Inflammatory macrophage (primary cell): Measurements from ENCODE around the gene RERG.

Experiments
- DNase-seq, 2 donors: peaks; one replicate each; pipeline ENCODE4 v3.0.0-alpha.2; 2020 to 2022

RERG gene

DNA sequence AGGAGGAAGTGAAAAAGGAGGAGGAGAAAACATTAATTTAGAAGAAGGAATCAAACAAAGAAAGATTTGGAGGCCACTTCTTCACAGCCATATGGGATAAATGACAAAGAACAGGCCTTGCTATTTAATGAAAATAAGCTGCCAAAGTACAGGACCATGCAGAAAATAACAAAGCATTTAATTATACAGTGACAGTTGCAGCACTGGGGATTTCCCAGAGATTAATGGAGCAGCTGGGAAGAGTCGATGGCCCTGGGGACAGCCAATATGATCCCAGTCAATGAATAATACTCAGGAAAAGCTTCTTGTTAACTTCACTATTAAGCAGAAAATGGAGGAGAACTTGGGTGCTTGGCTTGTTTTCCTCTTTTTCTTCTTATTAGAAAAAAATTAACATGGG lies 34.6 kb downstream of the RERG start:
- no peak for DNase-seq

GRCh38 chr12:15184484-15184883 lies 36.7 kb downstream of the RERG start:
- no peak for DNase-seq

DNA sequence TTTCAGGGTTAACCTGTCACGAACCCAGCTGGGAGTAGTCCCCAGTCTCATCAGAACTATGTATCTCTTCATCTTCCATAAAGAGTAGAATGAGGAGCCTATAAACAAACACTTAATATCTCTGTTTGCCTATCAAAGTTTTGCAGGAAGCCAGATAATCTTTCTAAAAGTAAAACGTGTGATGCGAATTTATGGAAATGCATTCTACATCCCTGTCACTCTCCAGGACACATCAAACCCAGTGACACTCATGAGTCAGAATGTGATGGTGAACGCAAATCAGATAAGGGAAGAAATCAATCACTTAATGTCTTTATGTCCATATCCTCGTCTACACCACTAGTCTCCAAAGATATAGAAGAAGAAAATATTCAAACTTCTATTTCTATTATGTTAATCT lies 37.4 kb downstream of the RERG start:
- DNase-seq = no peak

- DNase-seq = no peak
Observed at GRCh38 chr12:15181017-15181683, 40.1 kb downstream of the RERG start.

GRCh38 chr12:15180325-15180724 lies 40.9 kb downstream of the RERG start:
- no peak for DNase-seq

DNA sequence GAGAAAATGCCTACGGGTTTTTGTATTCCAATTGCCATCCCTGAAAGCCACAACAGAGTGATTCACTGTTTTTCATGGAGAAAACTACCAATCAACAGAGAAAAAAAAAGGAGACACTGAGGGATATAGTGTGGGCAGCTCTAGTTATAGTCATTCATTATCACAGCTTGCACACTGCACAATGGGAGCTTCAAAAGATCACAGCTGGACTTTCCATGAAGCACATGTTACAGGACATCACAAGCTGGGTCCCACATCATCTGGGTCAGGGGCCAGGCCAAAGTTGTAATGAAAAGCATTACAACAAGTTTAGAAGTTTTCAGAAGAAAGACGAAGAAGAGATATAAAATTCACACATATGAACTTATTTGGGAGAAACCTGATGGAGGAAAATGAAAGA lies 41.5 kb downstream of the RERG start:
- no peak for DNase-seq

DNA sequence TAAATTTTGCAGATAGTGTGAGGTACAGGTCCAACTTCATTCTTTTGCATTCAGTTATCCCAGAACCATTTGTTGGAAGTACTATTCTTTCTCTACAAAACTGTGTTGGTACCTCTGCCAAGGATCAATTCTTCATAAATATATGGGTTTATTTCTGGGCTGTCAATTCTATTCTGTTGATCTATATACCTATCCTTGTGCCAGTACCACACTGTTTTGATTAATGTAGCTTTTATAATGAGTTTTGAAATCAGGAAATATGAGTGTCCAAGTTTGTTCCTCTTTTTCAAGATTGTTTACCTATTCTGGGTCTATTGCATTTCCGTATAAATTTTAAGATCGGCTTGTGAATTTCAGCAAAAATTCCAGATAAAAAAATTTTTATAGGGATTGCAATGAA lies 48.1 kb downstream of the RERG start:
- DNase-seq = no peak

GRCh38 chr12:15172060-15172822 lies 49.0 kb downstream of the RERG start:
- no peak for DNase-seq

DNA sequence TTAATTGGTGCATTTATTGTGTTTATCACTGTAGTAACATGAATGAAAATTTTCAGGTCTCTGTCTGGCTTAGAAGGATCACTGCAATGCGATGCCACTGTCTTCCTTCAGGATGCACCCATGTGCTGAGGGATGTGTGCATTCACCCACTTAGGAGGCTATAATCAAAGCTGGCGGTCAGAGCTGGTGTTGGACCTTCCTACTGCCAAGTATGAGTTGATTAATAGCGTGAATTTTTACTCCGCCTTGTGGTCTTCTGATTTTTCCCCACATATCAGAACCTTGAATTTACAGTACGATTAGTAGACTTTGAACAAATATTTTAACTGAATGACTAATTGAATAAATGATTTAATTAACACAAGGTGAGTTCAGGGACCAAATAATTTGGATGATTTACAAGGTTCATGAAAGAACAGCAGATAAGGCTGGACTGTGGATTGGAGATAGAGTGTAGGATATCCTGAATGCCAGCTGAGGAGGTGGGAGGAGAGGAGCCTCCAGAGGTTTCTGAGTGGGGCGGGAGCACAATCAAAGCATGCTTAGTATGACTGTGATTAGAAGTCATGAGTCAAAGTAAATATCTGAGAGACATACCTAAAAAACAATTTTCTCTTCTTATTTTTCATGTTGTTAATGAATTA lies 50.1 kb downstream of the RERG start:
- no peak for DNase-seq

GRCh38 chr12:15168026-15168678 lies 53.1 kb downstream of the RERG start:
- no peak for DNase-seq

DNA sequence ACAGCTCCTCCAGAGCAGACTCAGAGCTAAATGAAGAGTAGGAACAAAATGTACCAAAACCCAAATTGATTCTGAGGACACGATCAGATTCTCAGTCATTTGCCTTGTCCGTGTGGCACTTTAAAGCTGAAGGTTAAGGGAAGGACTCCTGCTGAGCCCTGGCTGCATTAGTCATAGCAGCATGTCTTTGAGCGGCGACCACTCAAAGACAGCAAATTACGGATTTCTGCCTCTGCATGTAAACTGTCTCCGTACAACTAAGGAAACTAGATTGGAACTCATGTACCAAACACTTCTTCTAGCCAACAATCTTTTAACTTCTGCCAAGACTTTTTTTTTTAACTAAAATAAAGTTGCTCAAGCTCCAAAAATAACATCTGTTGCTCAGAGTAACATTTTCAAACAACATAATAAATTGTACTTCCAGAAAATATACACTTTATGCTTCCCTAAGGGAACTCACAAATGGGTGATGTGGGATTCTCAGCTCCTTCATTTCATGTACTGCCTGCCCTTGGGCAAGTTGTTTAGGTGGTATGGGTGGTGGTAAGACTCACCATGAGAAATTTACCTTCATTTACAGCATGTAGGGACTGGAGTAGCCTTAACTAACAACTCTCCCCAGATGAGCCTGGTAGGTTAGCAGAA lies 56.1 kb downstream of the RERG start:
- no peak for DNase-seq

DNA sequence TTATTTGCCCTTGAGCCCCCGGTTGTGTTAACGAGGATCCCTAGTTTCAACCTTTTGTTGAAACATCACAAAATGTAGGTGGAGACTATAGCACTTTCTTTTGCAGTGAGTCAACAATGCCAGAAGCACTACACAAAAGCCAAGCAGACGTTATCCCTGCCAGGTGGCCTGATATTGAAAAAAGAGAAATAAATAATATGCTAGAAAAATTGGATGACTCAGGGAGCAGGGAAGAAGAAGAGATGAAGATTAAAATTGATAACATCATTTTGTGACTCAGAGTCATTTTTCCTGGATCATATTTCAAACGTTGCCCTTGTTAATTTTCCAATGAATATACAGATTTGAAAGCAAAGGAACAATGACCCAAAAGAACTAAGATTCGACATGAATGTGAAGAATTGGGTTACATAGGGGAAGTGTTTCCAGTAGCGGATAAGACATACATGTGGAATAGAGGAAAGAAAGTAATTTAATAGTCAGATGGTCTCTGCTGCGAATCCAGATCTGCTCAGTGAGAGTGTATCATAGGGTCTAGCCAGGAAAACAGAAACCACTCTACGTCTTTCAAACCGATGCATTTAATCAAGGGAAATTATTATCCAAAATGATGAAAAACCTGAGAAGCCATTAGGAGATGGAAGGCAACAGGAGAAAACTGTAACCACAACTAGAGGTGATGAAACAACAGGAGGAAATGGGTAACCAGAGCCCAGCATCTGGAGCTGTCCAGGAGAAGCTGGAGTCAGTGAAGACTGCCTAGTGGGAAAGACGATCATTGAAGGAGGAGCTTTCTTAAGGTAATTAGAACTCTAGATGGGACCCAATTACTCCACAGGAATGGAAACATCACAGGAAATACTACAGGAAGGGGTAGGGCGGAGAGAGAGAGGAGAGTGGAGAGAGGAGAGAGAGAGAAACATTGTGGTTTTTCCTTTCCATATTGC lies 57.9 kb downstream of the RERG start:
- no peak for DNase-seq

GRCh38 chr12:15158083-15158482 lies 63.1 kb downstream of the RERG start:
- no peak for DNase-seq

DNA sequence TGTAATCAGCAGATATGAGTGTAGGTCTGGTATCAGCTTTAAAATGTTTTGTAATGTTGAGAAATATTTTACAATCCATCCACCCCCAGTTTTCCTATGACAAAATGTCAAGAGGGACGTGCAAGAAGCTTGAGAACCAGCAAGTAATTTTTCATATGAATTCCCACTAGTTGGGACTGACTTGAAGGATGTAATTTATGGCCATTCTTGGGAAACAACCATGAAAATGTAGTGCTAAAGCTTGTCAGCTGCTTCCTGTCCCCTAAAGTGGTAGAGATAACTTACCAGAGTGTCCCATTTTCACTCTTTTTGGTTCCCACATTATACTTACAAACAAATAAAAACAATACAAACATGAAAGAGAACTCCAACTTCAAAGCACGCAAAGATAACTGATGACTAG lies 63.9 kb downstream of the RERG start:
- DNase-seq = no peak

GRCh38 chr12:15155271-15155670 lies 65.9 kb downstream of the RERG start:
- no peak for DNase-seq

DNA sequence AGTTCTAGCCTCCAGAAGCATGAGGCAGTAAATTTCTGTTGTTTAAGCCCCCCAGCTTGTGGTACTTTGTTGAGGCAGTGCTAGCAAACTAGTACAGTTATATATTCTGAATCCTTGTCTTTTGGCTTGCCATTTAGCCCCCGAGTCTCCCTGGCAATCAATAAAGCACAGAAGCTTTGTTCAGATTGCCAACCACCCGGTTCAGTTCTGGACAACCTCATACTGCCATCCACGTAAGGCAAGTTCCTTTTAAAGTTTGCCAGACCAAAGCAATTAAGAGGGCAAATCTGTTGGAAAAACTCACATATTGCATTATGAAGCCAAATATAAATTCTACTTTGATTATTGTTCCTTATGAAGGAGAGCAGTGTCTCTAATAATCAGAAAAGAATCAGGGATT lies 67.1 kb downstream of the RERG start:
- no peak for DNase-seq

DNA sequence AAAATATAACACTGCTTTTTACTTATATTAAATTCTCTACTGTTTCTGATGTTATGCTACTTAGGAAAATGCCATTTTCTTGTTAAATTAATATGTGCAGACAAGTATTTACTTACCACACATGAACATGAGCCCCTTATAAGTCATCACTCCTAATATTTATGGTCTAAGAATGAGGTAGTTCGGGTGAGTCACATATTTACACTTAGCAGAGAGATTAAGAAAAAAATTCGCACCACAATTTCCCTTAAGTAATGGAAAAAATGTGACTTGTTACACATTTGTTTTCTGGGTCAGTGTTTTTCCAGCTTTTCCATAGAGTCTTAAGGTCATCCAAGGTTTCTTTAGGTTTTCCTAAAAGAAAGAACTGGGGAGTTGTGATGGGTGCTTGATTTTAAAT lies 68.3 kb downstream of the RERG start:
- DNase-seq = no peak

- DNase-seq = no peak
Observed at GRCh38 chr12:15152456-15152855, 68.8 kb downstream of the RERG start.

DNA sequence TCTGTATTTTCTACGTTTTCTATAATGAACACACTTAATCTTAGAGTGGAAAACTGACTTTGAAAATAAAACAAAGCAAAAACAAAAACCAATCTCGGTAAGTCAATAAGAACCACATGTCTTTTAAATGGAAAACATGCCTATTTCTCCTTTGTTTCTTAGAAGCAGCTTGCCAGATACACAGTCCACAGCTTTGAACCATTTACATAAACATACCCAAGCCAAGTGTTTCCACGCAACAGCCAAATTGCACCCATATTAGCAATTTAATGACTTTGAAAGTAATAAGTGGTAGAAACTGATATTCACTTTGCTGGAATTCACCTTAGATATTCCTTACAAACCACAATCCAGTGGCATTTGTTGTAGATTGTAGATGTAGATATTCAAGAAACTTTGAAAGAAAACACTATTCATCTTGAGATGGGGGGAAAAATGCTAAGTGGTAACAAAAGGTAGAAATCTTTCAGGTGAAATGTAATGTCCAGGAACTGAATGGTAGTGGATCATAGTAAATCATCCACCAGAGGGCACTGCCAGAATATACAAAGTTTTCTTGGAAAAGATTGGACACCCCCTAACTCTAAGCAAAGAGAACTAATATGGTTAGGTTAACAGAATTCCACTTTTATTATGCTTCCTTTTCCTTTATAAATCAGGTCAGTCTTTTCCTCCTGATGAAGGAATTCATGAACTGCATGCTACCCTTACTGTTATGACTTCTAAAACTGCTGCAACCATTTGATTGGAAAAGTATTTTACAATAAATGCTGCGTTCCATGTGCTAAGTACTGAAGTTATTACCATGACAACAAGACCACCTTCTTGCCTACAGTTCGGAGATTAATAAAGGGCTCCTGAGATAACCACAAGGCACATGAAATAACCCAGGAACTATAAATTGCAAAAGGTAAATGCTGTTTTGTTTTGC lies 69.8 kb downstream of the RERG start:
- no peak for DNase-seq

DNA sequence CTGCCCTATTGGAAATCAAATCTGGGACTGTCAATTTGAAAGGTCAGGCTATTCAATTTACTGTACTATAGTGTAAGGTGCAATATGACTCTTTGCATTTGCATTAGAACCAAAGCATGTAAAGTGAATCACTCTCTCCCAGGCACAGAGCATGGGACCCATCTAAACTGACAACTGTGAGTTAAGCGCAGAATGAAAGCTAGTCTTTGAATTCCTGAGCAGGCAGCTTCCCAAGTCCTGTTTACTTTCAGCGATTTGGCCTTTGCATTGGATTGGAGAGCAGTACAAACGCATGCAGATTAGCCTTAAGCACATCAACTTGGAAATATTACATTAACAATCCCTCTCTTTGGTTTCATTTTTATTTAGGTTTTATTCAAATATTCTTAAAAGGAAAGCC lies 74.6 kb downstream of the RERG start:
- DNase-seq = no peak

DNA sequence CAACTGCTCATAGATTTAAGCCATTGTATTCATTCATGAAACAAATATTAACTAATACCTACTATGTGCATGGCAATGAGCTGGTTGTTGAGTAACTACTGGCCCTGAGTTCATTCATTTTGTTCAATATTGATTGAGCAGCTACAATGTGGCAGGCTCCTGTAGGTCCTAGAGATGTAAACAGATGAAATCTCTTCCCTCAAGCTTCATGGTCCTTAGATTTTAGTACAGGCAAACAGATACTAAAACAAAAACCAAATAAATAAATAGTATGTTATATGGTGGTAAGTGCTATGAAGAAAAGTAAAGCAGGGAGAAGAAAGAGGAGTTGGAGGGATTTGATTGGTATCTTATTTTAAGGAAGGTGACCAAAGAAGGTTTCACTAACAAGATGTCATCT lies 77.8 kb downstream of the RERG start:
- DNase-seq = no peak
